WTC11 (cell line): Measurements from ENCODE around the gene OSMR. TPM values are rescaled to one million over a fixed set of nuclear protein-coding genes. Genes with fewer than 3 reads are reported as not detected.

Experiments used
- ATAC-seq: fragments of 200-7000 bp; cut with Tn5 transposase; 2 replicates; pipeline ENCODE4 v1.10.0; 2021; ENCODE audit warnings: mild to moderate bottlenecking, moderate library complexity
- CTCF ChIA-PET: fragments of 300-600 bp; sonication (Branson Sonifier 250); formaldehyde crosslinking; loops from one replicate; lab custom pipeline; 2021; ENCODE audit warnings: antibody characterized with exemption; lab: Charles Lee
- POLR2A ChIA-PET: fragments of 350-600 bp; sonication (Branson Sonifier 250); formaldehyde crosslinking; loops from one replicate; lab custom pipeline; 2021; ENCODE audit warnings: antibody characterized with exemption; lab: Charles Lee
- DNase-seq: peaks from one replicate; pipeline ENCODE4 v3.0.0; 2021; ENCODE audit warnings: low spot score
- H3K27ac Mint-ChIP-seq: 2 replicates; pipeline ENCODE4 v1.8.0; 2021; ENCODE audit warnings: mixed read lengths
- H3K27me3 Mint-ChIP-seq: 2 replicates; pipeline ENCODE4 v1.8.0; 2021; ENCODE audit warnings: low read depth, mild to moderate bottlenecking, moderate library complexity, mixed read lengths
- H3K36me3 Mint-ChIP-seq: 2 replicates; pipeline ENCODE4 v1.8.0; 2021; ENCODE audit warnings: mixed read lengths
- H3K4me1 Mint-ChIP-seq: 2 replicates; pipeline ENCODE4 v1.8.0; 2022; ENCODE audit warnings: mixed read lengths
- H3K4me3 Mint-ChIP-seq: 2 replicates; pipeline ENCODE4 v1.8.0; 2021; ENCODE audit warnings: mild to moderate bottlenecking, moderate library complexity, mixed read lengths
- H3K9me3 Mint-ChIP-seq: 2 replicates; pipeline ENCODE4 v1.8.0; 2021; ENCODE audit warnings: mixed read lengths
- ARID4B ChIP-seq: sonication (generic); formaldehyde crosslinking; IDR thresholded peaks from 2 replicates; pipeline ENCODE4 v1.8.0; 2023; ENCODE audit warnings: missing genetic modification reagents, mild to moderate bottlenecking, borderline replicate concordance
- ATF1 ChIP-seq: sonication (generic); formaldehyde crosslinking; IDR thresholded peaks from 2 replicates; pipeline ENCODE4 v1.8.1; 2023; ENCODE audit warnings: mild to moderate bottlenecking, moderate library complexity, missing genetic modification reagents
- CBFB ChIP-seq: sonication (generic); formaldehyde crosslinking; IDR thresholded peaks from 2 replicates; pipeline ENCODE4 v1.8.1; 2022; ENCODE audit warnings: mild to moderate bottlenecking, low read depth, missing genetic modification reagents
- CREB1 ChIP-seq: sonication (generic); formaldehyde crosslinking; IDR thresholded peaks from 2 replicates; pipeline ENCODE4 v1.8.0; 2023; ENCODE audit warnings: mild to moderate bottlenecking, missing genetic modification reagents
- FOXP1 ChIP-seq: sonication (generic); formaldehyde crosslinking; IDR thresholded peaks from 2 replicates; pipeline ENCODE4 v1.8.0; 2022; ENCODE audit warnings: missing genetic modification reagents, mild to moderate bottlenecking, moderate library complexity, borderline replicate concordance
- KAT7 ChIP-seq: sonication (generic); formaldehyde crosslinking; IDR thresholded peaks from 2 replicates; pipeline ENCODE4 v1.8.1; 2023; ENCODE audit warnings: missing genetic modification reagents, mild to moderate bottlenecking, borderline replicate concordance
- NFE2L1 ChIP-seq: sonication (generic); formaldehyde crosslinking; IDR thresholded peaks from 2 replicates; pipeline ENCODE4 v1.8.1; 2023; ENCODE audit warnings: missing genetic modification reagents
- USF1 ChIP-seq: sonication (generic); formaldehyde crosslinking; IDR thresholded peaks from 2 replicates; pipeline ENCODE4 v1.8.0; 2022; ENCODE audit warnings: mild to moderate bottlenecking, missing genetic modification reagents
- ZNF232 ChIP-seq: sonication (generic); formaldehyde crosslinking; IDR thresholded peaks from 2 replicates; pipeline ENCODE4 v1.8.0; 2022; ENCODE audit warnings: mild to moderate bottlenecking, missing genetic modification reagents
- ZNF263 ChIP-seq: sonication (generic); formaldehyde crosslinking; IDR thresholded peaks from 2 replicates; pipeline ENCODE4 v1.8.1; 2022; ENCODE audit warnings: low read depth, mild to moderate bottlenecking, moderate library complexity, missing genetic modification reagents
- ZNF532 ChIP-seq: fragments of 250-450 bp; sonication (Bioruptor Pico); IDR thresholded peaks from 2 replicates; pipeline ENCODE4 v1.9.0; 2021; ENCODE audit warnings: mild to moderate bottlenecking, borderline replicate concordance
- total RNA-seq: library from RNA; stranded (reverse); gene quantifications from 3 replicates; pipeline ENCODE4 v1.2.3, GENCODE V29; 2021
- TF ChIP-seq, protein P1 (sequence below): sonication (generic); formaldehyde crosslinking; IDR thresholded peaks from 2 replicates; pipeline ENCODE4 v1.8.0; 2022; ENCODE audit warnings: missing genetic modification reagents

Gene OSMR
- total RNA-seq, 1 experiment from 2014 or later, result 2.3 TPM

DNA sequence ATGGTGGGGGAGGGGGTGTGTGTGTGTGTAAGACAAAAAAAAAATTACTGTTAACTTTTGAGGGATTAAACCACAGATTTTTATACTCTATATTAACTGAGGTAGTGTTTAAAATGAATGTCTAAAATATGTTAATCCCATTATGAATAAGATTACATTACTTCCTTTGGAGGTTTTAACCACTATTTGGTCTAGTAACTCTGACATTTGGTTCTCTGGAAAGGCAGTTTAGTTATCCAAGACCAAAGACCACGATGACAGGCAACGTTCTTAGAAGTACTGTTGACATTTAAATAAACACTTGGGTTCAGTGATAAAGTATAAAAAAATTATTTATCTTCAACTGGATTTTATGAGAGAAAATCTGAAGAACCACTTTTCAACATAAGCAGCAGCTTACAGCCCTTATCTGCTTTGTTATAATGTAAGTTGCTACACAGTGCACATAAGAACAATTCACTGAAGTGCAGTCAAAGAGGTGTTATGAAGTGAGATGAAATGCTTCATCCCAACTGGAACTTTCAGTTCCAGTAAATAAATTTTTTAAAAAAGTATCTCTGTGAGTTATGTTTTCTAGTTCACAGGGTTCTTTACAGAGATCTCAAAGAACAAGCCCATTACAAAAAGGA, 94.5 kb downstream of the OSMR start:
- Mint-ChIP-seq H3K27ac (no peak overlapping the region), H3K4me3 (no peak overlapping the region), H3K27me3 (no peaks in the 10 kb centered on the region), H3K9me3 (no peaks in the 10 kb centered on the region), H3K36me3 (peaks cover 18% of the 10 kb centered on the region), H3K4me1 (no peaks in the 10 kb centered on the region)
- TF ChIP-seq NFE2L1 (CRISPR knock-in tag) (no peak), ZNF232 (CRISPR knock-in tag) (no peak), ZNF532 (CRISPR knock-in tag) (no peak), CREB1 (CRISPR knock-in tag) (no peak), KAT7 (CRISPR knock-in tag) (no peak), CBFB (CRISPR knock-in tag) (no peak), ZNF263 (no peak), ARID4B (CRISPR knock-in tag) (no peak), FOXP1 (no peak)
- TF ChIP-seq, protein P1, sequence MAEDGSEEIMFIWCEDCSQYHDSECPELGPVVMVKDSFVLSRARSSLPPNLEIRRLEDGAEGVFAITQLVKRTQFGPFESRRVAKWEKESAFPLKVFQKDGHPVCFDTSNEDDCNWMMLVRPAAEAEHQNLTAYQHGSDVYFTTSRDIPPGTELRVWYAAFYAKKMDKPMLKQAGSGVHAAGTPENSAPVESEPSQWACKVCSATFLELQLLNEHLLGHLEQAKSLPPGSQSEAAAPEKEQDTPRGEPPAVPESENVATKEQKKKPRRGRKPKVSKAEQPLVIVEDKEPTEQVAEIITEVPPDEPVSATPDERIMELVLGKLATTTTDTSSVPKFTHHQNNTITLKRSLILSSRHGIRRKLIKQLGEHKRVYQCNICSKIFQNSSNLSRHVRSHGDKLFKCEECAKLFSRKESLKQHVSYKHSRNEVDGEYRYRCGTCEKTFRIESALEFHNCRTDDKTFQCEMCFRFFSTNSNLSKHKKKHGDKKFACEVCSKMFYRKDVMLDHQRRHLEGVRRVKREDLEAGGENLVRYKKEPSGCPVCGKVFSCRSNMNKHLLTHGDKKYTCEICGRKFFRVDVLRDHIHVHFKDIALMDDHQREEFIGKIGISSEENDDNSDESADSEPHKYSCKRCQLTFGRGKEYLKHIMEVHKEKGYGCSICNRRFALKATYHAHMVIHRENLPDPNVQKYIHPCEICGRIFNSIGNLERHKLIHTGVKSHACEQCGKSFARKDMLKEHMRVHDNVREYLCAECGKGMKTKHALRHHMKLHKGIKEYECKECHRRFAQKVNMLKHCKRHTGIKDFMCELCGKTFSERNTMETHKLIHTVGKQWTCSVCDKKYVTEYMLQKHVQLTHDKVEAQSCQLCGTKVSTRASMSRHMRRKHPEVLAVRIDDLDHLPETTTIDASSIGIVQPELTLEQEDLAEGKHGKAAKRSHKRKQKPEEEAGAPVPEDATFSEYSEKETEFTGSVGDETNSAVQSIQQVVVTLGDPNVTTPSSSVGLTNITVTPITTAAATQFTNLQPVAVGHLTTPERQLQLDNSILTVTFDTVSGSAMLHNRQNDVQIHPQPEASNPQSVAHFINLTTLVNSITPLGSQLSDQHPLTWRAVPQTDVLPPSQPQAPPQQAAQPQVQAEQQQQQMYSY, result no peak
- ChIA-PET CTCF (no interaction called here), POLR2A (no interaction called here)
- DNase-seq, result no peak
- ATAC-seq, result no peak

DNA sequence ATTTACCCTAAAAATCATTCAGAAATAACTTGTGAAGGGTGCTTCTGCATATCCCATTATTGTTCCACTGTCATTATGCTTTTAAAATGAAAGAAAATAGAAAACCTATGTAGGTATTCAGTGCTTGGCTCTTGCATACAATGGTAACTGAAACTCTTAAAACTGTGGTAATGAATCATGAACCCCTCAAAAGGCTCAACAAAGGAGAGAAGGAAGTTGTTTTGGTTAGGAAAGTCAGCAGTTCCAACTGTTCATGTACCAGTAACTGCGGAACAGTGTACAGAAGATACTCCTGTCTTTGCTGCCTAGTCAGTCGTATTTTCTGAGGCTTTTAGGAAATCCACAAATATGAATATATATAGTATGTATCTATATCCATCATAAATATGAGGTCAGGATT, 96.1 kb downstream of the OSMR start:
- H3K4me3 Mint-ChIP-seq, result no peak overlapping the region
- no peaks in the 10 kb centered on the region for H3K4me1 Mint-ChIP-seq
- ChIA-PET POLR2A (no interaction called here), CTCF (no interaction called here)
- ATAC-seq, result no peak
- no peaks in the 10 kb centered on the region for H3K9me3 Mint-ChIP-seq
- TF ChIP-seq ATF1 (CRISPR knock-in tag) (no peak), NFE2L1 (CRISPR knock-in tag) (no peak), USF1 (CRISPR knock-in tag) (no peak)
- H3K27me3 Mint-ChIP-seq, result no peaks in the 10 kb centered on the region
- peaks cover 25% of the 10 kb centered on the region for H3K36me3 Mint-ChIP-seq
- H3K27ac Mint-ChIP-seq, result no peak overlapping the region
- DNase-seq, result no peak
